AG04449 (cell line): ENCODE results near the gene KRT78.

ENCODE experiments used
- CTCF ChIA-PET: fragments of 350-600 bp; formaldehyde crosslinking; extraction: SDS; loops from one replicate; lab custom pipeline; 2021; ENCODE audit warnings: antibody characterized with exemption; lab: Yijun Ruan, JAX
- POLR2A ChIA-PET: fragments of 400-600, 350-600 bp; formaldehyde crosslinking; extraction: SDS; loops from one replicate; lab custom pipeline; 2020; ENCODE audit warnings: antibody characterized with exemption, inconsistent platforms; lab: Yijun Ruan, JAX
- DNase-seq: peaks from one replicate; pipeline ENCODE4 v3.0.0-alpha.2; 2010; ENCODE audit warnings: low read depth, low spot score
- H3K4me3 ChIP-seq: 2 replicates; pipeline ENCODE4 v1.5.1; 2011; ENCODE audit warnings: low read depth, mild to moderate bottlenecking, control low read depth, low read length
- CTCF ChIP-seq: IDR thresholded peaks from one replicate; pipeline ENCODE4 v1.5.1; 2011; ENCODE audit warnings: mild to moderate bottlenecking, moderate library complexity, low read length, control low read depth, inconsistent platforms; ENCODE audit not compliant: insufficient read depth; ENCODE audit errors: missing control alignments

Gene KRT78

GRCh38 chr12:52800259-52800917 lies 48.4 kb downstream of the KRT78 start:
- POLR2A ChIA-PET: interaction anchor here (0.7 kb wide), 1 partner anchor 12 kb away, joined by 3 read pairs; no protein-coding TSS in a partner anchor

GRCh38 chr12:52799505-52800211 lies 49.1 kb downstream of the KRT78 start:
- no peak for DNase-seq
- CTCF ChIA-PET: no interaction called here
- no peak for TF ChIP-seq CTCF
- POLR2A ChIA-PET: no interaction called here
- no peak overlapping the region for H3K4me3 ChIP-seq

More at GRCh38 chr12:52800259-52800917, 48.4 kb downstream of the KRT78 start:
- no peak for TF ChIP-seq CTCF
- no peak for DNase-seq
- no peak overlapping the region for H3K4me3 ChIP-seq
- CTCF ChIA-PET: interaction anchor here (1.1 kb wide), 1 partner anchor 79 kb away, joined by 3 read pairs; no protein-coding TSS in a partner anchor

- TF ChIP-seq CTCF: no peak
- no peak overlapping the region for H3K4me3 ChIP-seq
- DNase-seq: no peak
- CTCF ChIA-PET: interaction anchor here (1.3 kb wide), 1 partner anchor 72 kb away, joined by 4 read pairs; no protein-coding TSS in a partner anchor
- POLR2A ChIA-PET: no interaction called here
Observed at GRCh38 chr12:52798671-52799504, 49.9 kb downstream of the KRT78 start.

GRCh38 chr12:52798003-52798670 lies 50.7 kb downstream of the KRT78 start:
- ChIA-PET POLR2A (no interaction called here), CTCF (interaction anchor here (1.3 kb wide), 1 partner anchor 72 kb away, joined by 4 read pairs; no protein-coding TSS in a partner anchor)
- TF ChIP-seq CTCF: no peak
- no peak for DNase-seq
- H3K4me3 ChIP-seq: no peak overlapping the region

- DNase-seq: no peak
- POLR2A ChIA-PET: no interaction called here
- H3K4me3 ChIP-seq: no peak overlapping the region
- CTCF ChIA-PET: interaction anchor here (1.3 to 1.5 kb wide), 2 partner anchors 73 to 87 kb away, joined by 4 read pairs; no protein-coding TSS in a partner anchor
- TF ChIP-seq CTCF: no peak
Observed at GRCh38 chr12:52797529-52797894, 51.3 kb downstream of the KRT78 start.
